ENCODE measurements around the gene NSDHL.

DNA sequence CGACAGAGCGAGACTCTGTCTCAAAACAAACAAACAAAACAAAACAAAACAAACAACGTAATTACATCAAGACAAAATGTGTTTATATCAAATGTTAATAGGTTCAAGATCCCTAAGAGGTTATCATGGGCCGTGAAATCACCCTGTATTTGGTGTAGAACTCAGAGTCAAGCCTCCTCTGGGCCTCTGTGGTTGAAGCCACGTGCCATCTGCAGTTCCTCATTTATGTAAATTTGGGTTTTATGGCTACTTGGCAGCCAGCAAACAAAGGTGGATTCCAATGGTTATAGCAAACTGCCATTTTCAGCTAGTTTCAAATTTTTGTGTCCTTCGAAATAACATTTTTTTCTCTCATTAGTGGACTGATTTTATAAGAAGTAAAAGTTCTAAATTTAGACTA lies 16.4 kb downstream of the NSDHL start:
- no peak for TF ChIP-seq POLR2AphosphoS5 (IDR thresholded peaks at IDR 0.05; ENCODE audit: low read depth, low read length)
- no peak for TF ChIP-seq POLR2A (IDR thresholded peaks at IDR 0.05; ENCODE audit: low read depth, low read length)
- no peak for TF ChIP-seq TAF1 (IDR thresholded peaks at IDR 0.05; ENCODE audit: low read depth, low read length)
- peak; percentile 39; the same call in 1 of the 2 replicates for TF ChIP-seq SPI1 (IDR thresholded peaks at IDR 0.05; ENCODE audit: low read depth, low read length)
- no peak for TF ChIP-seq POU2F2 (IDR thresholded peaks at IDR 0.05; ENCODE audit: low read depth, low read length)
